Measurements from ENCODE around the gene AP5S1.

- TF ChIP-seq, protein P1, sequence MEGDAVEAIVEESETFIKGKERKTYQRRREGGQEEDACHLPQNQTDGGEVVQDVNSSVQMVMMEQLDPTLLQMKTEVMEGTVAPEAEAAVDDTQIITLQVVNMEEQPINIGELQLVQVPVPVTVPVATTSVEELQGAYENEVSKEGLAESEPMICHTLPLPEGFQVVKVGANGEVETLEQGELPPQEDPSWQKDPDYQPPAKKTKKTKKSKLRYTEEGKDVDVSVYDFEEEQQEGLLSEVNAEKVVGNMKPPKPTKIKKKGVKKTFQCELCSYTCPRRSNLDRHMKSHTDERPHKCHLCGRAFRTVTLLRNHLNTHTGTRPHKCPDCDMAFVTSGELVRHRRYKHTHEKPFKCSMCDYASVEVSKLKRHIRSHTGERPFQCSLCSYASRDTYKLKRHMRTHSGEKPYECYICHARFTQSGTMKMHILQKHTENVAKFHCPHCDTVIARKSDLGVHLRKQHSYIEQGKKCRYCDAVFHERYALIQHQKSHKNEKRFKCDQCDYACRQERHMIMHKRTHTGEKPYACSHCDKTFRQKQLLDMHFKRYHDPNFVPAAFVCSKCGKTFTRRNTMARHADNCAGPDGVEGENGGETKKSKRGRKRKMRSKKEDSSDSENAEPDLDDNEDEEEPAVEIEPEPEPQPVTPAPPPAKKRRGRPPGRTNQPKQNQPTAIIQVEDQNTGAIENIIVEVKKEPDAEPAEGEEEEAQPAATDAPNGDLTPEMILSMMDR (IDR thresholded peaks at IDR 0.05): no peak
- TF ChIP-seq GATA2 (CRISPR knock-in tag; IDR thresholded peaks at IDR 0.05): no peak
Observed at GRCh38 chr20:3778976-3779375, 41.4 kb upstream of the AP5S1 start.

Measured in SK-N-SH (cell line).